ENCODE results near the gene LGI2. TPM values are rescaled to one million over a fixed set of nuclear protein-coding genes. Genes with fewer than 3 reads are reported as not detected.
"Not testable (repeated sequence)": the region's sequence is repeated elsewhere in the genome, so short reads cannot be mapped to it uniquely, and the experiment has no call there.

Gene LGI2
- total RNA-seq, 1 experiment from 2014 or later = 1.4 TPM

DNA sequence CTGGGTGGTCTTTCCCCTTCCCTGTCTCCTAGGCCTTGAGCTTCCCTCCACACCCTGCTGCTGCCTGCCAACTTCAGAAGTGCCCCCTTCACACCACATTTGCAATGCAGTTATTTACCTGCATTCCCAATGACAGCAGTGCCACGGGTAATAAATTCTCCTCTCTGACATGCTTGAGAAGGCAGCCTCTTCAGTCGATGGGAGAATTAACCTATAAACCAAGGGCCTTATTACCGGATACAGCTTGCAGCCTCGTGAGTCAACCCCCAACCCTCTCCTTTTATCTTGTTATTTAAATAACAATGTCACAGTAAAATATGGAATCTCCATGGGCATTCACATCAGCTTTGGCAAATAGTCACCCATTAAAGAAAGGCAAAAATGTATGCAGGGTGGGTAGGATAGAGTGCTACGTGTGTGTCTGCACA lies 34.7 kb upstream of the LGI2 start:
- H4K20me1 ChIP-seq (ENCODE audit: control insufficient read depth, insufficient read depth, insufficient read length) = no peaks in the 10 kb centered on the region
- no peak overlapping the region for H3T11ph ChIP-seq (ENCODE audit: low read length)
- H2BK12ac ChIP-seq (ENCODE audit: insufficient read length, low read depth, low read length) = no peak overlapping the region
- peaks cover 38 to 44% of the 10 kb centered on the region in 2 experiments for H3K4me1 Mint-ChIP-seq
- no peak overlapping the region for H2BK120ac ChIP-seq (ENCODE audit: low read depth, low read length, poor library complexity, severe bottlenecking)
- H3K79me2 ChIP-seq (ENCODE audit: insufficient read depth, low read length) = no peaks in the 10 kb centered on the region
- no peak overlapping the region for H3K4me3 Mint-ChIP-seq
- no peak overlapping the region for H2BK5ac ChIP-seq (ENCODE audit: insufficient read length, low read length)
- H3K36me3 Mint-ChIP-seq (ENCODE audit: insufficient read depth in 1 of 3, low read depth in 3 of 3) = no peaks in the 10 kb centered on the region; a peak in 1 of 7 replicates
- H2BK15ac ChIP-seq (ENCODE audit: low read depth, low read length) = no peak overlapping the region
- TF ChIP-seq, protein P1, sequence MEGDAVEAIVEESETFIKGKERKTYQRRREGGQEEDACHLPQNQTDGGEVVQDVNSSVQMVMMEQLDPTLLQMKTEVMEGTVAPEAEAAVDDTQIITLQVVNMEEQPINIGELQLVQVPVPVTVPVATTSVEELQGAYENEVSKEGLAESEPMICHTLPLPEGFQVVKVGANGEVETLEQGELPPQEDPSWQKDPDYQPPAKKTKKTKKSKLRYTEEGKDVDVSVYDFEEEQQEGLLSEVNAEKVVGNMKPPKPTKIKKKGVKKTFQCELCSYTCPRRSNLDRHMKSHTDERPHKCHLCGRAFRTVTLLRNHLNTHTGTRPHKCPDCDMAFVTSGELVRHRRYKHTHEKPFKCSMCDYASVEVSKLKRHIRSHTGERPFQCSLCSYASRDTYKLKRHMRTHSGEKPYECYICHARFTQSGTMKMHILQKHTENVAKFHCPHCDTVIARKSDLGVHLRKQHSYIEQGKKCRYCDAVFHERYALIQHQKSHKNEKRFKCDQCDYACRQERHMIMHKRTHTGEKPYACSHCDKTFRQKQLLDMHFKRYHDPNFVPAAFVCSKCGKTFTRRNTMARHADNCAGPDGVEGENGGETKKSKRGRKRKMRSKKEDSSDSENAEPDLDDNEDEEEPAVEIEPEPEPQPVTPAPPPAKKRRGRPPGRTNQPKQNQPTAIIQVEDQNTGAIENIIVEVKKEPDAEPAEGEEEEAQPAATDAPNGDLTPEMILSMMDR (conservative IDR thresholded peaks at IDR 0.05) = no peak
- no peaks in the 10 kb centered on the region for H3K9me3 ChIP-seq (ENCODE audit: control insufficient read depth, low read depth, low read length)
- no peak overlapping the region for H2BK20ac ChIP-seq (ENCODE audit: low read depth, low read length, poor library complexity, severe bottlenecking)
- no peak overlapping the region for H3K4ac ChIP-seq (ENCODE audit: low read depth, low read length)
- H3K27me3 ChIP-seq (ENCODE audit: insufficient read depth, low read length) = no peaks in the 10 kb centered on the region
- H2AFZ ChIP-seq (ENCODE audit: low read length) = no peak overlapping the region
- no peak overlapping the region for H3K18ac ChIP-seq (ENCODE audit: insufficient read length, low read depth, low read length)
- no peaks in the 10 kb centered on the region for H3K9me3 Mint-ChIP-seq
- no peak overlapping the region for H4K91ac ChIP-seq (ENCODE audit: insufficient read length, low read depth, low read length)
- no peaks in the 10 kb centered on the region for H3K23me2 ChIP-seq (ENCODE audit: insufficient read length, low read depth, low read length, poor library complexity, severe bottlenecking)
- H3K4me2 ChIP-seq (ENCODE audit: insufficient read depth, insufficient read length, low read length) = peak overlapping the region; percentile 18
- H3K27ac ChIP-seq (ENCODE audit: insufficient read length, low read depth, low read length) = no peak overlapping the region
- DNase-seq = no peak
- H4K8ac ChIP-seq (replicated peaks; ENCODE audit: insufficient read length, low read depth, low read length) = no peak overlapping the region
- H3K23ac ChIP-seq (ENCODE audit: insufficient read length, low read depth, low read length) = no peak overlapping the region
- peaks cover 20% of the 10 kb centered on the region; the same call in 1 of the 2 replicates for H3K4me1 ChIP-seq (ENCODE audit: insufficient read depth, low read length)
- H3K79me1 ChIP-seq (ENCODE audit: insufficient read depth, low read depth, low read length, poor library complexity, severe bottlenecking) = no peaks in the 10 kb centered on the region
- H3K9ac ChIP-seq (ENCODE audit: extremely low read depth, insufficient read length, low read length) = no peak overlapping the region
- H3K56ac ChIP-seq (ENCODE audit: insufficient read length, low read depth, low read length) = no peak overlapping the region
- H2AK5ac ChIP-seq (ENCODE audit: insufficient read length, low read length) = no peak overlapping the region
- H4K5ac ChIP-seq (ENCODE audit: insufficient read length, low read depth, low read length) = no peak overlapping the region
- H3K14ac ChIP-seq (ENCODE audit: insufficient read depth, low read length) = no peak overlapping the region
- H3K27ac Mint-ChIP-seq = no peak overlapping the region; a peak in 2 of 7 replicates
- no CpG with 5 or more reads among the region's 5 CpGs for WGBS (ENCODE audit: extremely low coverage, insufficient read length, low lambda C conversion rate)
- H3K27me3 Mint-ChIP-seq (ENCODE audit: low read depth) = peaks cover 2% of the 10 kb centered on the region; the same call in 1 of the 2 replicates

GRCh38 chr4:25064447-25064846 lies 33.7 kb upstream of the LGI2 start:
- not testable (repeated sequence) for DNase-seq; H3K27me3 Mint-ChIP-seq (ENCODE audit: low read depth); H3K79me2 ChIP-seq (ENCODE audit: insufficient read depth, low read length); H3K9me3 ChIP-seq (ENCODE audit: control insufficient read depth, low read depth, low read length); H3K27ac ChIP-seq (ENCODE audit: insufficient read length, low read depth, low read length); H2AFZ ChIP-seq (ENCODE audit: low read length); H3K79me1 ChIP-seq (ENCODE audit: insufficient read depth, low read depth, low read length, poor library complexity, severe bottlenecking); H3K9me3 Mint-ChIP-seq; H2BK5ac ChIP-seq (ENCODE audit: insufficient read length, low read length); H3T11ph ChIP-seq (ENCODE audit: low read length); H3K18ac ChIP-seq (ENCODE audit: insufficient read length, low read depth, low read length); H2BK12ac ChIP-seq (ENCODE audit: insufficient read length, low read depth, low read length); H4K91ac ChIP-seq (ENCODE audit: insufficient read length, low read depth, low read length); H4K20me1 ChIP-seq (ENCODE audit: control insufficient read depth, insufficient read depth, insufficient read length); H3K27me3 ChIP-seq (ENCODE audit: insufficient read depth, low read length); H2BK120ac ChIP-seq (ENCODE audit: low read depth, low read length, poor library complexity, severe bottlenecking); H2BK20ac ChIP-seq (ENCODE audit: low read depth, low read length, poor library complexity, severe bottlenecking); H3K56ac ChIP-seq (ENCODE audit: insufficient read length, low read depth, low read length); H2BK15ac ChIP-seq (ENCODE audit: low read depth, low read length); H3K14ac ChIP-seq (ENCODE audit: insufficient read depth, low read length); H2AK5ac ChIP-seq (ENCODE audit: insufficient read length, low read length); H4K5ac ChIP-seq (ENCODE audit: insufficient read length, low read depth, low read length); H4K8ac ChIP-seq (replicated peaks; ENCODE audit: insufficient read length, low read depth, low read length); H3K4ac ChIP-seq (ENCODE audit: low read depth, low read length); H3K23ac ChIP-seq (ENCODE audit: insufficient read length, low read depth, low read length); H3K9ac ChIP-seq (ENCODE audit: extremely low read depth, insufficient read length, low read length); H3K4me3 Mint-ChIP-seq; H3K23me2 ChIP-seq (ENCODE audit: insufficient read length, low read depth, low read length, poor library complexity, severe bottlenecking); H3K36me3 Mint-ChIP-seq (ENCODE audit: insufficient read depth in 1 of 3, low read depth in 3 of 3)
- H3K4me1 Mint-ChIP-seq = peaks cover 32 to 38% of the 10 kb centered on the region in 2 experiments
- peak overlapping the region; percentile 18 for H3K4me2 ChIP-seq (ENCODE audit: insufficient read depth, insufficient read length, low read length)
- no CpG with 5 or more reads among the region's 1 CpG for WGBS (ENCODE audit: extremely low coverage, insufficient read length, low lambda C conversion rate)
- peaks cover 16% of the 10 kb centered on the region; the same call in 1 of the 2 replicates for H3K4me1 ChIP-seq (ENCODE audit: insufficient read depth, low read length)
- H3K27ac Mint-ChIP-seq = peak overlapping the region in 2 of 3 experiments; percentile 36 to 84; a peak in 3 of 7 replicates
